ENCODE data around the gene PHTF2.

PHTF2 gene

DNA sequence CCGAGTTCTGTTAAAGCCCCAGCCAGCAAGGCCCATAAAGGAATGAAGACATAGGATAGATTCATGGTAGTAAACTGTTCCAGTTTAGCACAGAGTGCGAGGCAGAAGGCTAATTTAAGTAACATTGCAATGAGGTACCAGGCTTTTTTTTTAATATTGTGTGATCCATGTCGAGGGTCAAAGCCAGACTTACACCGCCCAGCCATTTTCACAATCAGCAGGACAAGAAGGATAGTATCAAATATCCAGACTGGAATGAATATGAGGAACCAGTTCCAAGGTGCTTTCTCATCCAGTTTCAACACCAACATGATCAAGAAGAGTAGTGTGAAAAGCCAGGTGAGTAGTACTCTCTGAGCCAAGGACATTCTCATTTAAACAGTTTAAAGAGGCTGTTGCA lies 4.6 kb upstream of the PHTF2 start:
- DNase-seq (ENCODE audit: low read depth) = no peak

- no peak for DNase-seq (ENCODE audit: low read depth)
Observed at GRCh38 chr7:77796109-77796508, 2.5 kb upstream of the PHTF2 start.

DNA sequence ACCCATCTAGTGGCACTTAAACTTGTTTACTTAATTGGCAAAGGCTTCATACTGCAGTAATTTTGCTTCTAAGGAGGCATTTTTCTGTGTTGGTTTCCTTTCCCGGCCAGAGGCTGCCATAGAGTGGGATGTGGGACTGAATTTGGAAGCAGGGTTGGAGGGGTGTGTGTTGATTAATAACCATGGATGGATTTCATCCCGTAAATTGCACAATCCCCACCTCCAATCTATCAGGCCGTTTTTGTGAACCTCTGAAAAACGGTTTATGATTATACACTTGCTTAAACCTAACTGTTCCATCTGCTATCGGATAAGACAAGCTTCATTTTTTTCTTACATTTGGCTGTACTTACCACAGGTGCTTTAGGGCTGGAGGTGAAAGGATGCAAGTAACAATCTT lies 1.6 kb upstream of the PHTF2 start:
- no peak for DNase-seq (ENCODE audit: low read depth)

- no peak for DNase-seq (ENCODE audit: low read depth)
Observed at GRCh38 chr7:77797734-77798393, 709 bp upstream of the PHTF2 start.

DNA sequence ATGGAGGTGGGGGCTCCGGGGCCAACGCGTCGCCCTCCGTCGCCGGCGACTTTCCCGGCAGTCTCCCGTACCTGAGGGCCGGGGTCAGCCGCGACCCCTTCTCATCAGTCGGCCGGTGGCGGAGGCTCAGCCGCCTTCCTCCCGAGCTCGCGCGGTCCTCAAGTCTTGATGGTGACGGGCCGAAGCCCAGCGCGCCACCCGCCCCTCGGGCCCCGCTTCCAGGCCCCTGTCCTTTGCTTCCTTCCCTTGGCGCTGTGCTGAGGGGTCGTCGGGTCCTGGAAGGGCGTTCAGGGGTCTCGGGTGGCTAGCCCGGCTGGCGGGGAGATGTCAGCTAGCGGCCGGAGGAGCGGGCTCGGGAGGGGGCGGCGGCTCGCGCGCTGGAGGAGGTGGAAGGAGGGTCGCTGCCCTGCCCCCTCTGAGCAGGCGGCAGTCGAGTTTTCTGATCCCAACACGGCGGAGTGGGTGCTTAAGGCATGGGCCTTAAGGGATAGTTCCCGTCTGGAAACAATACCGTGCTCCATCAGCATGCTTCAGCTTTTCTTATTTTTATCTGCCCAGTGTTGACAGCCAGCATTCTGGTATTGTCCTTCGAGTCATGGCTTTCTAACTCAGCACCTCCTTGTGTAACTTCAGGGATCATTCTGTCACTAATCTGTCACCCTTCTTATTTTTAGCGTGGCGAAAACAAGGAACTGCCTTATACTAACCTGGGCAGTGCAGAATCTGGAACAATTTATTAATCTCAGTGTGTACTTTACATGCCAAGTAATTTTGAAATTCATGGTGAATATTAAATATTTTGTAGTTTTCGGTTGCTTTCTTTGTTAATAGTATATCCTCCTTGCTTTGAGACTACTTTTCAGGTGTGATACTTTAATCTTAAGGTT lies 748 bp downstream of the PHTF2 start:
- no peak for DNase-seq (ENCODE audit: low read depth)

GRCh38 chr7:77800158-77800557 lies 1.6 kb downstream of the PHTF2 start:
- DNase-seq (ENCODE audit: low read depth) = no peak

GRCh38 chr7:77800730-77801129 lies 2.2 kb downstream of the PHTF2 start:
- no peak for DNase-seq (ENCODE audit: low read depth)

GRCh38 chr7:77802557-77803405 lies 4.2 kb downstream of the PHTF2 start:
- DNase-seq (ENCODE audit: low read depth) = no peak

GRCh38 chr7:77806425-77806824 lies 7.9 kb downstream of the PHTF2 start:
- DNase-seq (ENCODE audit: low read depth) = no peak

GRCh38 chr7:77808517-77808916 lies 9.9 kb downstream of the PHTF2 start:
- DNase-seq (ENCODE audit: low read depth) = no peak

- no peak for DNase-seq (ENCODE audit: low read depth)
Observed at GRCh38 chr7:77811516-77812289, 13.1 kb downstream of the PHTF2 start.

- DNase-seq (ENCODE audit: low read depth) = no peak
Observed at GRCh38 chr7:77812290-77812685, 13.7 kb downstream of the PHTF2 start.

- DNase-seq (ENCODE audit: low read depth) = no peak
Observed at GRCh38 chr7:77813180-77813579, 14.6 kb downstream of the PHTF2 start.

GRCh38 chr7:77819021-77819420 lies 20.4 kb downstream of the PHTF2 start:
- DNase-seq (ENCODE audit: low read depth) = no peak

- DNase-seq (ENCODE audit: low read depth) = no peak
Observed at GRCh38 chr7:77820967-77821366, 22.4 kb downstream of the PHTF2 start.

- DNase-seq (ENCODE audit: low read depth) = no peak
Observed at GRCh38 chr7:77822269-77822668, 23.7 kb downstream of the PHTF2 start.

DNA sequence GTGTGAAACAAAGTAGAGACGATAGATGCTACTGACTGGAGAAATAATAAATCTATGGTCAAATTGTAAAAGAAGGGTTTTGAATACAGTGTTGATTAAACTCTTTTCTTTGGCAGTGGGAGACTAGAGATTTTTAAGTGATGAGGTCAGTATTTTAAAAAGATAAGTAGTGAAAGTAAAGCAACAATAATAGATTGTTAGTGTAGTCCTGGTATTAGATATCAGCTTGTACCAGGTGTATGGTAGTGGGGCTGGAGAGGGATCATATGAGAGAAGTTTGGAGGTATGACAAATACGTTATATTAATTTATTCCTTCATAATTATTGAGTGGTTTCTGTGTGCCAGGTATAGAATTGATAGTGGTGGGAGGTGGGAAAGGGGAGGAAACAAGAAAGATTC lies 25.2 kb downstream of the PHTF2 start:
- no peak for DNase-seq (ENCODE audit: low read depth)

GRCh38 chr7:77824636-77825035 lies 26.1 kb downstream of the PHTF2 start:
- no peak for DNase-seq (ENCODE audit: low read depth)

DNA sequence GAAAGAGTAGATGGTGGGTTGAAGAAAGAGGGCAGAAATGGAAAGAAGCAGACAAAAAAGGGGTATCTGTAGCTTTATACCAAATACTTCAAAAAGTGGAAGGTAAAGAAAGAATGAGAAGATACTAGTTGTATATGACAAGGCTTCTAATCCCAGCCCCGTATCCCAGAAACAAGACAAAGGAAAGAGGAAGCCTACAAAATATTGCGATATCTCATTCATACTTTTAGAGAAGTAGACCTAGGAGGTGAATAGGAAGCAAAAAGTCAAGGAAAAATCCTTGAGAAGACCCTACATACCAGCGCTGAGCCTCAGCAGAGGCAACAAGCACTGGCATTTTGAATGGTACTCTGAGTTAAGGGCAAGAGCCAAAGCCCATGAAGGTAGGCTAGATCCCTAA lies 26.6 kb downstream of the PHTF2 start:
- DNase-seq (ENCODE audit: low read depth) = no peak

DNA sequence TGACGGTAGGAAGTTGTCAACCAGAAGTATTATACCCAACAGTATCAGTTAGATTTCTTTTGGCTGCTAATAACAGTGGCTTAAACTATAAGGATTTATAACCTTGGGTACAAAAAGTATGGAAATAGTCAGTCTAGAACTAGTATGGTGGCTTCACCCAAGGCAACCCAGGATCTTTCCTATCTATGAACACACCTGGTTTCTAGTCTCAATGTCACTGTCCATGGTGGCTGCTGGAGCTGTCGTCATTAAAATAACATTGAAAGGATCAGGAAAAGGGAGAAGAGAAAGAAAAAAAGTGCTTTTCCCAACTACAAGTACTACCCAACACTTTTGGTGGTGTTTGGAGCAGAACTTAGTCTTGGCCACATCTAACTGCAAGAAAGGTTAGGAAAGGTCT lies 27.7 kb downstream of the PHTF2 start:
- no peak for DNase-seq (ENCODE audit: low read depth)

- DNase-seq (ENCODE audit: low read depth) = no peak
Observed at GRCh38 chr7:77827999-77828398, 29.4 kb downstream of the PHTF2 start.

Measured in T-helper 22 cell (primary cell).